ENCODE measurements around the gene TEDC1. TPM values are rescaled to one million over a fixed set of nuclear protein-coding genes. Genes with fewer than 3 reads are reported as not detected.

The TEDC1 gene
- total RNA-seq, 1 donor from 2014 or later: 12.3 TPM

DNA sequence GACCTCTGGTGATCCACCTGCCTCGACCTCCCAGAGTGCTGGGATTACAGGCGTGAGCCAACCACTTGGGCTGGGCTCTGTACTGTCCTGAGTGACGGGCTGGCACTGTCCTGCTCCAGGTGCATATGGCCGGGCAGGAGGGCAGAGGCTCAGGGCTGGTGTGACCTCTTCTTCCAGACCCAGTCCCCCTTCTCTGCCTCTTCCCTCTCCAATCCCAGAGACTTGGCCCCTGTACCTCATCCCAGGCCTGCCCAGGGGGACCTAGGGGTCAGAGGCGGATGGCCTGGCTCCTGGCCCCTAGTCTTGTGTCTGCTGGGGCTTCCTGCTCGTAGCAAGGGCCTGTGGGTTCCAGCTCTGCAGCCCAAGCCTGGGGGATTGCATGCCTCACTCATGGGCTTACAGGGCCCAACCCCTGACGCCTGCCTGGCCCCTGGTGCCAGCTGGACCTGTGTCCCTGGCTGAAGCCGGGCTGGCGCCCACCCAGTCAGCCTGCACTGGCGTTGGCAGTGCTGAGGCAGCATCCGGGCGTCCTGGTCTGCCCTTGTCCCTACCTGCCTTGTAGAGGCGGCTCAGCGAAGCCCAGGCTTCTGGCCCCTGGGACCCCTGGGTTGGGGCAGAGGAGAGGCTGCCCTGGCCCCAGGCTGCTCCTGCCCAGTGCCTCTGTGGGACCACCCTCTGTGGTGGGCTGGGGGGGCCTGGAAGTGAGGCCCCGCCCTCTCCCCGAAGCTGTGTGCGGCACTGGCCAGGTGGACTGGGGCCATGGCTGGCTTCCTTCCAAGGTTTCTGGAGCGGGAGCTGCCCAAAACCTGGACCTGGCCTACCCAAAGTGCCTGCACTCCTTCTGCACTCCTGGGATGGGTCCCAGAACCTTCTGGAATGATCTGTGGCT lies 4.3 kb downstream of the TEDC1 start:
- no peak for DNase-seq (ENCODE audit: extremely low read depth, low read depth, low spot score)

GRCh38 chr14:105495990-105496830 lies 5.2 kb downstream of the TEDC1 start:
- DNase-seq (ENCODE audit: extremely low read depth, low read depth, low spot score): no peak

DNA sequence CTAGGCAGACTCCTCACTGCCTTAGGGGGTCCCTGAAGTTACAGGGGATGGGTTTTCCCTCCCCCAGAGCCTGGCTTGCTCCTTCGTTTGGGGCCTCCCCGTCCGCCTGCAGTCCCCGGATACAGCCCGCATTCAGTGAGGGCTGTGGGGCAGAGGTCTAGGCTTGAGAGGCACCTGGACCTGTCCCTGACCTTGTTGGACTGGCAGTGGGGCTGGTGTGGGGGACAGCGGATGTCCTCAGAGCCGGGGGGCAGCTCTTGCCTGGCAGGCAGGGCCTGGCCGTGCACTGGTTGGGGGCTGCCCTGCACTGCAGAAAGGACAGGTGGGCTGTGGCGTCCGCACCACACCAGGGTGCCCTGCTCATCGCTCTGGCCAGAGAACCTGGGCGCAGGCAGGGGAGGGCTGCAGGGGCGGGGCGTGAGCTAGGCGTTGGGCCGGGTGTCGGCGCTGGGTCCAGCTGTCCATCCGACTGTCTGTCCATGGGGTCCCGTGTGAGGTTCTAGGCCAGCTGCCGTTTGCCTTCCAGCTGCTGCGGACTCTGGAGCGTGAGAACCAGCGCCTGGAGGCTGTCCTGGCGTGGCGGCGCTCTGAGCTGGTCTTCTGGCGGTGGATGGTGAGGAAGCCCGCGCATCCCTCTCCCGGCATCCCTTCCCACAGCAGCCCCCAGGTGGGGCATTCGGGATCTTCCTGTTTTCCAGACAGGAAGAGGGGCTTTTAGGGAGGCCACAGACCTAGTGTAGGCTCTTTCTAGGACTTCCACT lies 6.0 kb downstream of the TEDC1 start:
- DNase-seq (ENCODE audit: extremely low read depth, low read depth, low spot score): no peak

DNA sequence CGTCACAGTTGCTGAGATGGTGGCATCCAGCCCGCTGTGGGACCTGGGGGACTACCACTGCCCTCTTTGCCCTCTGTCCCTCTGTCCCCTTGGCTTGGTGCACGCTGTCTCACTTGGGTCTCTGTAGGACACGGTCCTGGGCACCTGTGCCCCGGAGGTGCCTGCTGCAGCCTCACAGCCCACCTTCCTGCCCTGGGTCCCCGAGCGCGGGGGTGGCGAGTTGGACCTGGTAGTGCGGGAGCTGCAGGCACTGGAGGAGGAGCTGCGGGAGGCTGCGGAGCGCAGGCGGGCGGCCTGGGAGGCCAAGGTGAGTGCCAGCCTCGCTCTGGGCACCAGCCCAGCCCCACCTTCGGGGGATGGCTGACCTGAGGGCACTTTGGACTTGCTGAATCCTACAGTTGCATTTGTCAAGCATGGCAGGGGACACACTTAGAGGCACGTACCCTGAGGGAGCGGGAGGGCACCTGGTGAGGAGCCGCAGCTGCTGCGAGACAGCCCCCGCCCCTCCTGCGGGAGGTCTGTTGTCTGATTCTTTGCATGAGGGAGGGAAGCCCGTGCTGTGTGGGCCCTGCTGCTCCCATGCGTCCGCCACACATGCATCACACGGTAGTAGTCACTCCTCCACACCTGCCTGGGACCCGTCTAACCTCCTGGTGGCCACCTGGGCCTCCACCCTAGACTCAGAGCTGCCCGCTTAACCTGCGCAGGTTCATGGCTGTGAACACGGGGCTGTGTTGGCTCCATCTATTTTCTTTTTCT lies 6.8 kb downstream of the TEDC1 start:
- DNase-seq (ENCODE audit: extremely low read depth, low read depth, low spot score): no peak

DNA sequence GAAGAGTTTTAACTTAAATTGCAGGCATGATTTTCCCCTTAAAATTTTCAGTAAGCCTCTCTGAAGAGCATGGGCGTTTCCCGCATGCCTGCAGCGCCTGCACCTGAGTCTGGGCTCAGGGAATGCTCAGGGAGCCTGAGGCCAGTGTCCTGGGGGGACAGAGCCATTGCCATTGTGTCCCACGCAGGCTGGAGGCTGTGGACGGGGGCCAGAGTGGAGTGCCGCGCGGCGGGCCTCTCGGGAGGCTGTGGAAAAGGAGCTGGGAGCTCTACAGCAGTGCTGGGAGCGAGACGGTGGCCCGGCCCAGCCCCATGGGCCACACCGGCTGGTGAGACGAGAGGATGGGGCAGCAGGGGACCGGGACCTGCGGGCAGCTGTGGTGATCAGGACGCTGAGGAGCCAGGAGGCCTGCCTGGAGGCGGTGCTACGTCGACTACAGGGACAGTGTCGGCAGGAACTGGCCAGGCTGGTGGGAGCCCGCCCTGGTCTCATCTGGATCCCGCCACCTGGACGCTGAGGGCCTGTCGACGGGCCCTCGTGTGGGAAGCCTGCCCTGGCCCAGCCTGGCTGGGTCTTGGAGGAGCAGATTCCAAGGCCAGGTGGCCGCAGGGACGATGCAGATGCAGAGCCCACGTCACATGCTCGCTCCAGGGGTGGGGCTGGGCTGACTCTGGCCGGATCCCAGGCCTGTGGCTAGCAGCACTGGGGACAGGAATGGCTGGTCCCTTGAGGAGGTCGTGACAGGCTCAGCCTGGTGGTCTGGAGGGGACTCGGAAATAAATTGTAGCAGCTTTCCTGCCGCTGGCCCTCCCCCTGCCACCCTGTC lies 7.6 kb downstream of the TEDC1 start:
- DNase-seq (ENCODE audit: extremely low read depth, low read depth, low spot score): no peak

DNA sequence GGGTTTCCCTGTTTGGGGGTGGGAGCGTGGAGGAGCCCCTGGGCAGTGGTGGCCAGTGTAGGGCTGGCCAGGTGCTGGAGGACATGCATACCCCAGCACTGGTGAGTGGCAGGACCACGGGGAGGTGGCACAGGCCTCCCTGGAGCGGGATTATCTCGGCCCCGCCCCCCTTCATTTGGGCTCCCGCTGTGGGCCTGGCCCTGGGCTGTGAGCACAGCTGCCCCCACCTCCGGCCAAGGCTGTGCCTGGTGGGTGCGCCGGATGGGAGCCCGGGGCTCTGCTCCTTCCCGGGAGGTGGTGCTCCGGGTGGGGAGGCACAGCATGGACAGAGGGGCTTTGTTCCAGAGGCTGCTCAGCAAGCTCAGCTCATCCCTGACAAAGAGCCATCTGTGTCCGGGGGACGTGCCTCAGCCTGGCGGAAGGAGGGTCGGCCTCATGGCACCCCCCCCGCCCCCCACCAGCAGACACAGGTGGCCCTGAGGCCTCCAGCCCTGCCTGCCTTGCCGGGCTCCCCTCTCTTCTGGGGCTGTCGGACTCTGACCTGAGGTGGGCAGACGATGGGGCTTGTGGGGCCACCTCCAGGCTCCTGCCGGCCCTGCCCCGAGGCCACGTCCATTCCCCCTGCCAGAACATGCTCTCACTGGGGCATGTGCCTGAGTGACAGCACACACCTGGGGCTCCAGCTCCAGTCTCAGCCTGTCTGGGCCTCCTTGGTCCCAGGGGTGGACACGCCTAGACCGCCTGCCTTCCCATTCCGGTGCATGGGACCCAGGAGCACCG lies 8.4 kb downstream of the TEDC1 start:
- DNase-seq (ENCODE audit: extremely low read depth, low read depth, low spot score): no peak

- DNase-seq (ENCODE audit: extremely low read depth, low read depth, low spot score): no peak
Observed at GRCh38 chr14:105500036-105500725, 9.1 kb downstream of the TEDC1 start.

DNA sequence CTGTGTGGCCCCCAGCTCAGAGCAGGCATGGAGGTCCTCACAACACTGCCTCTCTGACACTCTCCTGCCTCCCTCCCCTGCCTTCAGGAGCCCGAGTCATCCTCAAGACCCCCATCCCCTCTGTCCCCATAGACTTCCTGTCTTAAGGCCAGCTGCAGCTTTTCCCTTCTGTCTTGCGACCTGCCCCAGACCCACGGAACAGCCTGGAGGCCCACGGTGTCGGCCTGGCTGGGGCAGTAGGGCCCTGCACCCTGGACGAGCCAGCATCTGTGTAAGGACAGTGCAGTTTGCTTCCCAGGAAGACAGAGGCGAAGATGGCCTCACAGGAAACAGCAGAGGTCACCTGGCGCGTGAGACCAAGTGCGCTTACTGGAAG lies 9.7 kb downstream of the TEDC1 start:
- DNase-seq (ENCODE audit: extremely low read depth, low read depth, low spot score): no peak

DNA sequence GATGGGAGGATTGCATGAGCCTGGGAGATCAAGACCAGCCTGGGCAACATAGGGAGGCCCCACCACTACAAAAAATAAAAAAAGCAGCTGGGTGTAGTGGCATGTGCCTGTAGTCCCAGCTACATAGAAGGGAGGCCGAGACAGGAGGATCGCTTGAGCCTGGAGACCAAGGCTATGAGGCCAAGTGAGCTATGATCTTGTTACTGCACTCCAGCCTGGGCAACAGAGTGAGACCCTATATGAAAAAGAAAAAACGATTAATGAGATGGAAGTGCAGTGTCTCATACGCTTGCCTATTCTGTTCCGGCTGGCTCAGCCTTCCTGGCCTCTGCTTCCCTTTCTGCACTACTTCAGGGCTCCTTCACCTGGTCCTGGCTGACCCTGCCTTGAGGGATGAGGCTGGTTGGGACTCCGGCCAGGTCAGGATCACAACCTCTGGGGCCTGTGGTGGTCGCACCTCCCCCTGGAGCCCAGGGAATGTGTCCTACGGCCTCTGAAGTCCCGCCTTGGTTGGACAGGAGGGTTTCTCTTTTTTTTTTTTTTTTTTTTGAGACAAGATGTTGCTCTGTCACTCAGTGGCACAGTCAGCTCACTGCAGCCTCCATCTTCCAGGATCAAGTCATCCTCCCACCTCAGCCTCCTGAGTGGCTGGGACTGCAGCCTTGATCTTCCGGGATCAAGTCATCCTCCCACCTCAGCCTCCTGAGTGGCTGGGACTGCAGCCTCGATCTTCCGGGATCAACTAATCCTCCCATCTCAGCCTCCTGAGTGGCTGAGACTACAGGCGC lies 10.7 kb downstream of the TEDC1 start:
- DNase-seq (ENCODE audit: extremely low read depth, low read depth, low spot score): no peak

GRCh38 chr14:105502446-105503295 lies 11.6 kb downstream of the TEDC1 start:
- no peak for DNase-seq (ENCODE audit: extremely low read depth, low read depth, low spot score)

GRCh38 chr14:105503296-105503640 lies 12.2 kb downstream of the TEDC1 start:
- DNase-seq (ENCODE audit: extremely low read depth, low read depth, low spot score): no peak

GRCh38 chr14:105503935-105504692 lies 13.1 kb downstream of the TEDC1 start:
- DNase-seq (ENCODE audit: extremely low read depth, low read depth, low spot score): no peak

GRCh38 chr14:105505101-105505500 lies 14.1 kb downstream of the TEDC1 start:
- DNase-seq (ENCODE audit: extremely low read depth, low read depth, low spot score): no peak

- no peak for DNase-seq (ENCODE audit: extremely low read depth, low read depth, low spot score)
Observed at GRCh38 chr14:105507247-105507646, 16.2 kb downstream of the TEDC1 start.

- no peak for DNase-seq (ENCODE audit: extremely low read depth, low read depth, low spot score)
Observed at GRCh38 chr14:105508069-105508468, 17.0 kb downstream of the TEDC1 start.

DNA sequence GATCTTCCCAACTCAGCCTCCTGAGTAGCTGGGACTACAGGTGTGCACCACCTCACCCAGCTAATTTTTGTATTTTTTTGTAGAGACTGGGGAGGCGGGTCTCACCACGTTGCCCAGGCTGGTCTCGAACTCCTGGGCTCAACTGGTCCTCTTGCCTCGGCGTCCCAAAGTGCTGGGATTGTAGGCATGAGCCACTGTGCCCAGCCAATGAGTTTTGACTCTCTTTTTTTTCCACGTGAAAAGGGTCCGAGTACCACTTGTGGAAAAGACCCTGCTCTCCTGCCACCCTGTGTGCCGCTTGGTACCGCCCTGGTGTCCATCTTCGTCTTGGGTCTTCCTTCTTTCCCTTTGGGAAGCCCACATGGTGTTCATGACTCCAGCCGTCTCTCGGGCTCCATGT lies 17.6 kb downstream of the TEDC1 start:
- no peak for DNase-seq (ENCODE audit: extremely low read depth, low read depth, low spot score)
